Spleen (tissue), 11 donors: ENCODE data around the gene PVRIG. TPM values are rescaled to one million over a fixed set of nuclear protein-coding genes. Genes with fewer than 3 reads are reported as not detected.
"Not testable (repeated sequence)": the region's sequence is repeated elsewhere in the genome, so short reads cannot be mapped to it uniquely, and the experiment has no call there.

Experiments
- DNase-seq: peaks from one replicate; pipeline ENCODE4 v3.0.0-alpha.2; 2020
- H3K27ac ChIP-seq, 8 donors: fragments of 200-600 bp; sonication (generic) in 7 of 8; 1 replicate in 4 of 8; 2 replicates in 4 of 8; pipeline versions ENCODE4 v1.5.0 to v1.8.0; 2016 to 2021; ENCODE audit warnings: inconsistent platforms in 4 of 8, mild to moderate bottlenecking in 4 of 8, moderate library complexity in 1 of 8
- H3K27me3 ChIP-seq, 7 donors: fragments of 200-600 bp; sonication (generic) in 6 of 7; replicated peaks in 1 of 7; 1 replicate in 4 of 7; 2 replicates in 3 of 7; pipeline versions ENCODE4 v1.5.0 to v1.8.0; 2016 to 2021; ENCODE audit warnings: inconsistent platforms in 3 of 7, mild to moderate bottlenecking in 1 of 7
- H3K36me3 ChIP-seq, 6 donors: fragments of 200-600 bp; sonication (generic) in 5 of 6; 1 replicate in 4 of 6; 2 replicates in 2 of 6; pipeline versions ENCODE4 v1.5.0 to v1.8.0; 2016 to 2021; ENCODE audit warnings: inconsistent platforms in 2 of 6
- H3K4me1 ChIP-seq, 6 donors: fragments of 200-600 bp; sonication (generic) in 5 of 6; 1 replicate in 3 of 6; 2 replicates in 3 of 6; pipeline versions ENCODE4 v1.5.0 to v1.8.0; 2016 to 2021; ENCODE audit warnings: inconsistent platforms in 3 of 6
- H3K4me3 ChIP-seq, 8 donors: fragments of 200-600 bp; sonication (generic) in 7 of 8; 1 replicate in 4 of 8; 2 replicates in 4 of 8; pipeline versions ENCODE4 v1.5.0 to v1.8.0; 2016 to 2021; ENCODE audit warnings: inconsistent platforms in 4 of 8, mild to moderate bottlenecking in 4 of 8, moderate library complexity in 2 of 8
- H3K9me3 ChIP-seq, 8 donors: fragments of 200-600 bp; sonication (generic) in 7 of 8; 1 replicate in 4 of 8; 2 replicates in 4 of 8; pipeline versions ENCODE4 v1.5.0 to v1.8.0; 2016 to 2021; ENCODE audit warnings: inconsistent platforms in 4 of 8
- POLR2A ChIP-seq, 3 donors: fragments of 450-650 bp; IDR thresholded peaks; one replicate each; pipeline ENCODE4 v1.5.1; 2017; ENCODE audit warnings: antibody characterized with exemption in 3 of 3, mild to moderate bottlenecking in 1 of 3
- POLR2AphosphoS5 ChIP-seq, 3 donors: sonication (generic); formaldehyde crosslinking; IDR thresholded peaks; one replicate each; pipeline ENCODE4 v1.5.1; 2017; ENCODE audit warnings: antibody characterized with exemption in 3 of 3
- WGBS, 5 donors: extraction: QIAGEN DNeasy Blood & Tissue Kit in 3 of 5; methylation state at CpG; one replicate each; pipeline versions ENCODE4 v1.1.5 to v1.1.7; 2013 to 2018; 5-methylcytosine and 5-hydroxymethylcytosine counted together
- intact Hi-C: fragments of 100-400 bp; cut with DNase I; formaldehyde crosslinking; loops from one replicate; pipeline ENCODE4 v1.15.0; 2023; ENCODE audit warnings: low total_unique reads
- polyA plus RNA-seq, 3 donors: library from polyadenylated mRNA; stranded (reverse); fragments of 200-250 nt; gene quantifications; one replicate each; pipeline ENCODE4 v1.2.1, GENCODE V29; 2013
- total RNA-seq, 7 donors: library from RNA; depleted of rRNA in 3 of 7; stranded (reverse); fragments of >200 nt in 3 of 7; fragmentation: NEBNext Ultra II Directional in 4 of 7; extraction: Animal tissue kit (Norgen Biotek cat#: 25700) in 4 of 7; gene quantifications; one replicate each; pipeline versions ENCODE4 v1.1.0 to v1.2.1, GENCODE V29; 2016 to 2021
- TF ChIP-seq, protein P1 (sequence below), 11 experiments: fragments of 200-600 bp in 7 of 11; fragments of 450-650 bp in 4 of 11; sonication (generic) in 4 of 11; IDR thresholded peaks in 8 of 11; conservative IDR thresholded peaks in 3 of 11; 1 replicate in 7 of 11; 2 replicates in 4 of 11; pipeline versions ENCODE4 v1.4.0 to v1.8.0; 2016 to 2021; ENCODE audit warnings: antibody characterized with exemption in 11 of 11, inconsistent platforms in 4 of 11, mild to moderate bottlenecking in 1 of 11
- donor health status: healthy with polysubstance abuse.
- donor health status: DM: no; HTN: no; CAD: no; lungs with moderate emphysema.
- donor health status: DM: no; HTN: no; CAD: no.
- donor health status: Bipolar disorder and iron deficiency.
- donor health status: healthy.
- donor health status: DM: no; HTN: no; CAD: no.
- donor health status: DM: yes; HTN: yes; CAD: no.

The PVRIG gene
- total and polyA plus RNA-seq, 10 donors: 20.3 to 58.7 (median 32.1) TPM

DNA sequence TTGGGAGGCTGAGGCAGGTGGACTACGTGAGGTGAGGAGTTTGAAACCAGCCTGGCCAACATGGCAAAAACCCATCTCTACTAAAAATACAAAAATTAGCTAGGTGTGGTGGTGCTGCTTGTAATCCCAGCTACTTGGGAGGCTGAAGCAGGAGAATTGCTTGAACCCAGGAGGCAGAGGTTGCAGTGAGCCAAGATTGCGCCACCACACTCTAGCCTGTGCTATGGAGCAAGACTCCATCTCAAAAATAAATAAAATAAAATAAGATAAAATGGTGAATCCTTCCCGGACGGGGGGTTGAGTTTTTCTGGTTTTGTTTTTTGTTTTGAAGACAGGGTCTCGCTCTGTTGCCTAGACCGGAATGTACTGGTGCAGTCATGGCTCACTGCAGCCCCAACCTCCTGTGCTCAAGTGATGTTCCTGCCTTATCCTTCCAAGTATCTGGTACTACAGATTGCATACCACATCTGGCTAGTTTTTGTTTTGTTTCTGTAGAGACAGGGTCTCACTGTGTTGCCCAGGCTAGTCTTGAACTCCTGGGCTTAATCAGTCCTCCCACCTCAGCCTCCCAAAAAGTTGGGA is 27.4 kb upstream of the PVRIG start:
- Histone ChIP-seq H3K4me1 (peaks cover 7 to 66% (median 26%) of the 10 kb centered on the region in 6 donors), H3K27ac (peak overlapping the region; percentile 35 to 89 (median 78))
- DNase-seq, H3K4me3 ChIP-seq, intact Hi-C loops, H3K27me3 ChIP-seq, H3K36me3 ChIP-seq, H3K9me3 ChIP-seq: not testable (repeated sequence)
- peak in 1 of 3 donors; percentile 72 for TF ChIP-seq POLR2AphosphoS5 (IDR thresholded peaks at IDR 0.05)
- 63 to 85% (median 73%) methylated on average over 6 of the region's 6 CpGs for WGBS, 5 donors

DNA sequence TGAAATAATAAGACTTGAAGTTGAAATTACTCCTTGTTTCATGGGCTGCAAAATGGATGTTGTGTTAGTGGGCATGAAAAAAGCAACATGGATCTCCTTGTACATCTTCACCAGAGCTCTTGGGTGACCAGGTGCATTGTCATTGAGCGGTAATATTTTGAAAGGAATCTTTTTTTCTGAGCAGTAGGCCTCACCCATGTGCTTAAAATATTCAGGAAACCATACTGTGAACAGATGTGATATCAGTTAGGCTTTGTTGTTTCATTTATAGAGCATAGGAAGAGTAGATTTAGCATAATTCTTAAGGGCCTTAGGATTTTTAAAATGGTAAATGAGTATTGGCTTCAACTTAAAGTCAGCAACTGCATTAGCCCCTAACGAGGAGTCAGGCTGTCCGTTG is 26.8 kb upstream of the PVRIG start:
- Histone ChIP-seq H3K4me3 (no peak overlapping the region), H3K27ac (peak overlapping the region in 5 of 8 donors; percentile 61 to 89 (median 80)), H3K4me1 (peaks cover 7 to 66% (median 26%) of the 10 kb centered on the region in 6 donors), H3K36me3 (no peaks in the 10 kb centered on the region), H3K9me3 (no peaks in the 10 kb centered on the region), H3K27me3 (no peaks in the 10 kb centered on the region)
- intact Hi-C loops: no loop called here
- 57 to 88% (median 65%) methylated on average over 3 of the region's 3 CpGs for WGBS, 5 donors
- no peak for DNase-seq
- TF ChIP-seq, protein P1, sequence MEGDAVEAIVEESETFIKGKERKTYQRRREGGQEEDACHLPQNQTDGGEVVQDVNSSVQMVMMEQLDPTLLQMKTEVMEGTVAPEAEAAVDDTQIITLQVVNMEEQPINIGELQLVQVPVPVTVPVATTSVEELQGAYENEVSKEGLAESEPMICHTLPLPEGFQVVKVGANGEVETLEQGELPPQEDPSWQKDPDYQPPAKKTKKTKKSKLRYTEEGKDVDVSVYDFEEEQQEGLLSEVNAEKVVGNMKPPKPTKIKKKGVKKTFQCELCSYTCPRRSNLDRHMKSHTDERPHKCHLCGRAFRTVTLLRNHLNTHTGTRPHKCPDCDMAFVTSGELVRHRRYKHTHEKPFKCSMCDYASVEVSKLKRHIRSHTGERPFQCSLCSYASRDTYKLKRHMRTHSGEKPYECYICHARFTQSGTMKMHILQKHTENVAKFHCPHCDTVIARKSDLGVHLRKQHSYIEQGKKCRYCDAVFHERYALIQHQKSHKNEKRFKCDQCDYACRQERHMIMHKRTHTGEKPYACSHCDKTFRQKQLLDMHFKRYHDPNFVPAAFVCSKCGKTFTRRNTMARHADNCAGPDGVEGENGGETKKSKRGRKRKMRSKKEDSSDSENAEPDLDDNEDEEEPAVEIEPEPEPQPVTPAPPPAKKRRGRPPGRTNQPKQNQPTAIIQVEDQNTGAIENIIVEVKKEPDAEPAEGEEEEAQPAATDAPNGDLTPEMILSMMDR (IDR thresholded peaks at IDR 0.05 in 8 of 11, conservative IDR thresholded peaks at IDR 0.05 in 3 of 11): no peak
- TF ChIP-seq POLR2A (IDR thresholded peaks at IDR 0.05): no peak
- no peak for TF ChIP-seq POLR2AphosphoS5 (IDR thresholded peaks at IDR 0.05)

DNA sequence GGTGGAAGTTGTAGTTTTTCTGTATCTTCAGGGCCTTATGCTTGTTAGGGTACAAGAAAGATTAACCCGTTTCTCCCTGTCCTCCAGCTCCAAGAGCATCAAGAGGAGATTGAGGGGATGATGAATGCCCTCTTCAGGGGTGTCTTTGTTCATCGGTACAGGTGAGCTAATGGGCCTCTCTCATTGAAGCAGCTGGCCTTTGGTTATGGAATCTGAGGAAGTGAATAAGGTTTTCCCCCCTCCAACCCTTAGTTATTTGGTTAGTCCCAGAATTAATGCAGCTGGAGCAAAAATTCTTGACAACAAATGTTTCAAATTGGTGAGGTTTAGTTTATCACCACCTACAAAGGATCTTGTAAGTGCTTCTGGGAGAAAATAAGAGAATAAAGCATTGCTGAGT is 24.5 kb upstream of the PVRIG start:
- H3K27ac ChIP-seq: peak overlapping the region in 5 of 8 donors; percentile 44 to 89 (median 79)
- intact Hi-C loops: no loop called here
- 72 to 91% (median 80%) methylated on average over 2 of the region's 2 CpGs for WGBS, 5 donors
- no peaks in the 10 kb centered on the region for H3K27me3 ChIP-seq
- H3K36me3 ChIP-seq: no peaks in the 10 kb centered on the region
- no peak for TF ChIP-seq POLR2A (IDR thresholded peaks at IDR 0.05)
- TF ChIP-seq, protein P1 (IDR thresholded peaks at IDR 0.05 in 8 of 11, conservative IDR thresholded peaks at IDR 0.05 in 3 of 11): no peak
- TF ChIP-seq POLR2AphosphoS5 (IDR thresholded peaks at IDR 0.05): no peak
- no peaks in the 10 kb centered on the region for H3K9me3 ChIP-seq
- no peak overlapping the region for H3K4me3 ChIP-seq
- no peak for DNase-seq
- peaks cover 7 to 75% (median 26%) of the 10 kb centered on the region in 6 donors for H3K4me1 ChIP-seq

DNA sequence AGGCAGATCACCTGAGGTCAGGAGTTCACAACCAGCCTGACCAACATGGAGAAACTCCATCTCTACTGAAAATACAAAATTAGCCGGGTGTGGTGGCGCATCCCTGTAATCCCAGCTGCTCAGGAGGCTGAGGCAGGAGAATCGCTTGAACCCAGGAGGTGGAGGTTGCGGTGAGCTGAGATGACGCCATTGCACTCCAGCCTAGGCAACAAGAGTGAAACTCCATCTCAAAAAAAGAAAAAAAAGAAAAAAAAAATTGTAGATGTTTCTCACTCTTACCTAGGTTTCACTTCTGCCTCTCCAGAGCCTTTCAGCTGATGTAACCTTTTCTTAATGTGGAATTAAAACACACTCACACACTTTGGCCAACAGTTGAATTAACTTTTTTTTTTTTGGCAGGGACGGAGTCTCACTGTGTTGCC is 23.8 kb upstream of the PVRIG start:
- H3K27me3 ChIP-seq, H3K9me3 ChIP-seq, DNase-seq, H3K36me3 ChIP-seq, H3K4me3 ChIP-seq, intact Hi-C loops: not testable (repeated sequence)
- peaks cover 3 to 75% (median 25%) of the 10 kb centered on the region in 6 donors for H3K4me1 ChIP-seq
- 76 to 92% (median 84%) methylated on average over 6 of the region's 6 CpGs for WGBS, 5 donors
- peak overlapping the region in 5 of 8 donors; percentile 44 to 89 (median 79) for H3K27ac ChIP-seq

DNA sequence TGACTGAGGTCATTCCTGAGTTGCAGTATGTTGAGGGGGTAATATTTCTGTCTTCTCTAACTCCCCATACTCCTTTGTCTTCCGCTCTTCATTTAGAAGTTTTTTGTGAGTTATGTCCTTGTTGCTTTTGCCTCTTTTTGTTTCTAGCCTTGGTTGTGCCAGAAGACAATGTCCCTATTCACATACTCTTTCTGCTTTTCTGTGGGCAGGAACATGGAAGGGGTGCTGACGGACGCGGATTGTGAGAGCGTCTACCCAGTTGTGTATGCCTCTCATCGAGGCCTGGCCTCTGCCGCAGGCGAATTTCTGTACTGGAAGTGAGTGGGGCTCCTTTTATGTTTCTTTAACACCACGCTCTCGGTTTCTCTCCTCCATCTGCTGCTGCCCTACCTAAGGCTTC is 21.5 kb upstream of the PVRIG start:
- Histone ChIP-seq H3K27me3 (no peaks in the 10 kb centered on the region), H3K4me3 (no peak overlapping the region), H3K36me3 (peaks cover 0 to 3% (median 0%) of the 10 kb centered on the region in 6 donors), H3K4me1 (peaks cover 0 to 55% (median 16%) of the 10 kb centered on the region in 6 donors), H3K9me3 (no peaks in the 10 kb centered on the region), H3K27ac (no peak overlapping the region)
- intact Hi-C loops: no loop called here
- DNase-seq: no peak
- WGBS, 5 donors: 90 to 96% (median 93%) methylated on average over 10 of the region's 10 CpGs
- no peak for TF ChIP-seq POLR2AphosphoS5 (IDR thresholded peaks at IDR 0.05)
- TF ChIP-seq, protein P1 (IDR thresholded peaks at IDR 0.05 in 8 of 11, conservative IDR thresholded peaks at IDR 0.05 in 3 of 11): no peak
- TF ChIP-seq POLR2A (IDR thresholded peaks at IDR 0.05): no peak
